HG03039 (cell line): ENCODE results near the gene YPEL3.
"Not testable (repeated sequence)": the region's sequence is repeated elsewhere in the genome, so short reads cannot be mapped to it uniquely, and the experiment has no call there.

Source experiments
- ATAC-seq: cut with Tn5 transposase; IDR thresholded peaks from one replicate; pipeline ENCODE4 v1.9.1; 2021; ENCODE audit warnings: mild to moderate bottlenecking, moderate library complexity; ENCODE audit not compliant: unreplicated experiment

The YPEL3 gene

GRCh38 chr16:30117768-30118167, 21.8 kb upstream of the YPEL3 start:
- ATAC-seq: no peak

GRCh38 chr16:30116291-30117207, 20.5 kb upstream of the YPEL3 start:
- ATAC-seq: no peak

- no peak for ATAC-seq
These were observed 19.2 kb upstream of the YPEL3 start for GRCh38 chr16:30115238-30115637.

- not testable (repeated sequence) for ATAC-seq
These were observed 18.8 kb upstream of the YPEL3 start for GRCh38 chr16:30114833-30115232.

GRCh38 chr16:30114411-30114810, 18.4 kb upstream of the YPEL3 start:
- no peak for ATAC-seq

GRCh38 chr16:30113711-30114333, 17.8 kb upstream of the YPEL3 start:
- no peak for ATAC-seq

GRCh38 chr16:30113031-30113710, 17.2 kb upstream of the YPEL3 start, which contains the start of gene GDPD3:
TSS of gene GDPD3 (minus strand) at chr16:30113537. CDS start at chr16:30113478, 59 bp downstream.
- no peak for ATAC-seq

- no peak for ATAC-seq
These were observed 16.4 kb upstream of the YPEL3 start for GRCh38 chr16:30112197-30113030.

GRCh38 chr16:30110661-30111060, 14.6 kb upstream of the YPEL3 start:
- ATAC-seq: no peak

GRCh38 chr16:30108059-30108850, 12.2 kb upstream of the YPEL3 start:
- ATAC-seq: no peak

- no peak for ATAC-seq
These were observed 8.5 kb upstream of the YPEL3 start for GRCh38 chr16:30104492-30104891.

GRCh38 chr16:30104090-30104489, 8.1 kb upstream of the YPEL3 start:
- ATAC-seq: no peak

- ATAC-seq: no peak
These were observed 1.0 kb upstream of the YPEL3 start for GRCh38 chr16:30096862-30097563.

GRCh38 chr16:30095166-30096078, 591 bp downstream of the YPEL3 start:
- ATAC-seq: no peak

GRCh38 chr16:30094541-30095165, 1.4 kb downstream of the YPEL3 start:
- ATAC-seq: no peak

- ATAC-seq: peak; percentile 35
These were observed 3.5 kb downstream of the YPEL3 start for GRCh38 chr16:30092373-30093010.
